HEK293 (cell line): ENCODE data around the gene FERMT3.

ENCODE experiments used
- CTCF ChIA-PET: fragments of 350-600 bp; formaldehyde crosslinking; extraction: SDS; loops from one replicate; lab custom pipeline; 2021; ENCODE audit warnings: antibody characterized with exemption; lab: Yijun Ruan, JAX
- POLR2A ChIA-PET: fragments of 300-600 bp; formaldehyde crosslinking; extraction: SDS; loops from one replicate; lab custom pipeline; 2020; ENCODE audit warnings: antibody characterized with exemption, inconsistent platforms; lab: Yijun Ruan, JAX
- H3K27ac ChIP-seq: fragments of 200-500 bp; sonication (Bioruptor generic); 2 replicates; pipeline ENCODE4 v1.5.1; 2014; ENCODE audit warnings: low read depth, low read length, control low read depth, inconsistent platforms; ENCODE audit errors: extremely low read depth
- H3K36me3 ChIP-seq, 2 experiments: fragments of 200-500 bp in 1 of 2; sonication (Bioruptor generic) in 1 of 2; 1 replicate in 1 of 2; 2 replicates in 1 of 2; pipeline ENCODE4 v1.5.1; 2014 to 2017; ENCODE audit warnings: inconsistent platforms in 2 of 2, low read length in 2 of 2; ENCODE audit not compliant: control insufficient read depth in 2 of 2, insufficient read depth in 1 of 2
- H3K4me1 ChIP-seq: fragments of 200-500 bp; sonication (Bioruptor generic); 2 replicates; pipeline ENCODE4 v1.5.1; 2014; ENCODE audit warnings: mild to moderate bottlenecking, low read length, inconsistent platforms; ENCODE audit not compliant: control insufficient read depth, insufficient read depth
- H3K4me3 ChIP-seq: 2 replicates; pipeline ENCODE4 v1.5.1; 2011; ENCODE audit warnings: low read depth, mild to moderate bottlenecking, control low read depth, low read length, moderate library complexity
- H3K9me3 ChIP-seq: fragments of 200-500 bp; sonication (Bioruptor generic); 2 replicates; pipeline ENCODE4 v1.5.1; 2014; ENCODE audit warnings: low read depth, low read length, inconsistent platforms; ENCODE audit not compliant: control insufficient read depth, insufficient read depth
- KLF8 ChIP-seq: fragments of 450-650 bp; formaldehyde crosslinking; IDR thresholded peaks from 2 replicates; pipeline ENCODE4 v1.5.1; 2016; ENCODE audit warnings: missing biosample characterization, missing genetic modification characterization
- OVOL3 ChIP-seq: fragments of 450-650 bp; formaldehyde crosslinking; IDR thresholded peaks from 2 replicates; pipeline ENCODE4 v1.5.1; 2016; ENCODE audit warnings: missing biosample characterization, missing genetic modification characterization
- PRDM1 ChIP-seq: fragments of 450-650 bp; formaldehyde crosslinking; IDR thresholded peaks from 2 replicates; pipeline ENCODE4; 2016; ENCODE audit warnings: missing biosample characterization, missing genetic modification characterization
- YY2 ChIP-seq: fragments of 450-650 bp; formaldehyde crosslinking; IDR thresholded peaks from 2 replicates; pipeline ENCODE4 v1.5.1; 2016; ENCODE audit warnings: missing biosample characterization, missing genetic modification characterization
- ZBTB48 ChIP-seq: fragments of 450-650 bp; formaldehyde crosslinking; IDR thresholded peaks from 2 replicates; pipeline ENCODE4 v1.5.1; 2016; ENCODE audit warnings: missing biosample characterization, missing genetic modification characterization
- ZBTB7A ChIP-seq: fragments of 450-650 bp; formaldehyde crosslinking; IDR thresholded peaks from 2 replicates; pipeline ENCODE4 v1.5.1; 2016; ENCODE audit warnings: low read depth, missing biosample characterization, missing genetic modification characterization
- ZFP3 ChIP-seq: fragments of 450-650 bp; formaldehyde crosslinking; IDR thresholded peaks from 2 replicates; pipeline ENCODE4 v1.5.1; 2016; ENCODE audit warnings: low read depth, missing biosample characterization, missing genetic modification characterization
- ZNF112 ChIP-seq: fragments of 450-650 bp; formaldehyde crosslinking; IDR thresholded peaks from 2 replicates; pipeline ENCODE4 v1.5.0; 2017; ENCODE audit warnings: missing biosample characterization, missing genetic modification characterization
- ZNF121 ChIP-seq: fragments of 450-650 bp; formaldehyde crosslinking; IDR thresholded peaks from 2 replicates; pipeline ENCODE4 v1.5.1; 2016; ENCODE audit warnings: missing biosample characterization, missing genetic modification characterization
- ZNF175 ChIP-seq: fragments of 450-650 bp; formaldehyde crosslinking; IDR thresholded peaks from 2 replicates; pipeline ENCODE4 v1.5.1; 2016; ENCODE audit warnings: missing biosample characterization, missing genetic modification characterization
- ZNF202 ChIP-seq: fragments of 450-650 bp; formaldehyde crosslinking; IDR thresholded peaks from 2 replicates; pipeline ENCODE4 v1.5.1; 2016; ENCODE audit warnings: missing biosample characterization, missing genetic modification characterization, borderline replicate concordance
- ZNF292 ChIP-seq: fragments of 450-650 bp; formaldehyde crosslinking; IDR thresholded peaks from 2 replicates; pipeline ENCODE4 v1.5.1; 2016; ENCODE audit warnings: low read depth, missing biosample characterization, missing genetic modification characterization, borderline replicate concordance
- ZNF394 ChIP-seq: fragments of 450-650 bp; formaldehyde crosslinking; IDR thresholded peaks from 2 replicates; pipeline ENCODE4 v1.5.1; 2016; ENCODE audit warnings: missing biosample characterization, missing genetic modification characterization, mild to moderate bottlenecking, moderate library complexity, borderline replicate concordance
- ZNF48 ChIP-seq: fragments of 450-650 bp; formaldehyde crosslinking; IDR thresholded peaks from 2 replicates; pipeline ENCODE4 v1.5.1; 2016; ENCODE audit warnings: missing biosample characterization, missing genetic modification characterization
- ZNF629 ChIP-seq: fragments of 450-650 bp; formaldehyde crosslinking; IDR thresholded peaks from 2 replicates; pipeline ENCODE4 v1.5.1; 2017; ENCODE audit warnings: missing biosample characterization, missing genetic modification characterization
- TF ChIP-seq, protein P1 (sequence below): fragments of 450-650 bp; formaldehyde crosslinking; conservative IDR thresholded peaks from 2 replicates; pipeline ENCODE4 v1.5.1; 2016; ENCODE audit warnings: low read depth, missing biosample characterization, missing genetic modification characterization
- TF ChIP-seq, protein P2 (sequence below): fragments of 450-650 bp; formaldehyde crosslinking; IDR thresholded peaks from 2 replicates; pipeline ENCODE4 v1.5.1; 2016; ENCODE audit warnings: missing biosample characterization, missing genetic modification characterization
- TF ChIP-seq, protein P3 (sequence below): fragments of 450-650 bp; formaldehyde crosslinking; IDR thresholded peaks from 2 replicates; pipeline ENCODE4 v1.5.1; 2017; ENCODE audit warnings: missing biosample characterization, mild to moderate bottlenecking, missing genetic modification characterization, moderate library complexity
- TF ChIP-seq, protein P4 (sequence below): fragments of 450-650 bp; formaldehyde crosslinking; IDR thresholded peaks from 2 replicates; pipeline ENCODE4 v1.5.1; 2016; ENCODE audit warnings: missing biosample characterization, missing genetic modification characterization

The FERMT3 gene

DNA sequence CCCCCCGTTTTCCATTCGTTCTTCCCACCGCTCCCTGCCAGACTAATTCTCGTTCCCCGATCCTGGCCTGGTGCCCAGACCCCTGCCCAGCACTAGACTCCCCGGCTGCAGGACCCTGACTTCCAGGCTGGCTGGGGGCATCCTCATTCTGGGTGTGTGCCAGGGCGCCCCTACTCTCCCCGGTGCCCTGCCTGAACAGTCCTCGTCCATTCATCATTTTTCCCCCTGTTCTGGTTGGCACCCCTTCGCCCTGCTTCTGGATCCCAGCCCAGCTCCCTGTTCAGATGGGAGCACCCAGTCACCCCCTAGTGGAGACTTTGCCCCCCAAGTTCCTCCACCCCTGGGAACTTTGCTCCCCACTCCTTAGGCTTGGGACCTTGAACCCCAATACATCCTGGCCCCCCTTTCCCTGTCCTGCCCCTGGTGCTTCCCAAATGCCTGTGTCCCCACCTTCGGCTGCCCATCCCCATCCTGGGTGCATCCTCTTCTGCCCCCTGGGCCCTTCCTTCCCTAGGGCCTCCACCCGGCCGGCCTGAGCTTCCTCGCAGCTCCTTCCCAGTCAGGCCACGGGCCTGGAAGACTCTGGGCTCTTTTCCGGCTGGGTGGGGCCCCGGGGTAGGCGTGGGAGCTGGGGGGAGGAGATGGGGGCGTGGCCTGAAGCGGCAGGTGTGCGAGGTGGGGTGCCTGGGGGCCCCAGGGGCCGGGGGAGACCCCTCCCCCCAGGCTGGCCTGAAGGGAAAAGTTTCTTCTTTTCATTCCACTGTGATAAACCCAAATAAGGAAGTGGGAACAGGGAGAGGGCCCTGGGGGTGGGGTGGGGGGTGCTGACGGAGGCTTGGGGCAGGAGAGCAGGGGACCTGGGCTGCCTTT lies 45.7 kb downstream of the FERMT3 start (continued):
- TF ChIP-seq, protein P1, sequence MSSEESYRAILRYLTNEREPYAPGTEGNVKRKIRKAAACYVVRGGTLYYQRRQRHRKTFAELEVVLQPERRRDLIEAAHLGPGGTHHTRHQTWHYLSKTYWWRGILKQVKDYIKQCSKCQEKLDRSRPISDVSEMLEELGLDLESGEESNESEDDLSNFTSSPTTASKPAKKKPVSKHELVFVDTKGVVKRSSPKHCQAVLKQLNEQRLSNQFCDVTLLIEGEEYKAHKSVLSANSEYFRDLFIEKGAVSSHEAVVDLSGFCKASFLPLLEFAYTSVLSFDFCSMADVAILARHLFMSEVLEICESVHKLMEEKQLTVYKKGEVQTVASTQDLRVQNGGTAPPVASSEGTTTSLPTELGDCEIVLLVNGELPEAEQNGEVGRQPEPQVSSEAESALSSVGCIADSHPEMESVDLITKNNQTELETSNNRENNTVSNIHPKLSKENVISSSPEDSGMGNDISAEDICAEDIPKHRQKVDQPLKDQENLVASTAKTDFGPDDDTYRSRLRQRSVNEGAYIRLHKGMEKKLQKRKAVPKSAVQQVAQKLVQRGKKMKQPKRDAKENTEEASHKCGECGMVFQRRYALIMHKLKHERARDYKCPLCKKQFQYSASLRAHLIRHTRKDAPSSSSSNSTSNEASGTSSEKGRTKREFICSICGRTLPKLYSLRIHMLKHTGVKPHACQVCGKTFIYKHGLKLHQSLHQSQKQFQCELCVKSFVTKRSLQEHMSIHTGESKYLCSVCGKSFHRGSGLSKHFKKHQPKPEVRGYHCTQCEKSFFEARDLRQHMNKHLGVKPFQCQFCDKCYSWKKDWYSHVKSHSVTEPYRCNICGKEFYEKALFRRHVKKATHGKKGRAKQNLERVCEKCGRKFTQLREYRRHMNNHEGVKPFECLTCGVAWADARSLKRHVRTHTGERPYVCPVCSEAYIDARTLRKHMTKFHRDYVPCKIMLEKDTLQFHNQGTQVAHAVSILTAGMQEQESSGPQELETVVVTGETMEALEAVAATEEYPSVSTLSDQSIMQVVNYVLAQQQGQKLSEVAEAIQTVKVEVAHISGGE (tag by site-specific recombination), result 0 out of 2 replicates have a peak, but pooled peaks have one; percentile 13
- no peak for TF ChIP-seq ZNF48 (tag by site-specific recombination)
- no peak for TF ChIP-seq ZNF394 (tag by site-specific recombination)
- TF ChIP-seq, protein P2, sequence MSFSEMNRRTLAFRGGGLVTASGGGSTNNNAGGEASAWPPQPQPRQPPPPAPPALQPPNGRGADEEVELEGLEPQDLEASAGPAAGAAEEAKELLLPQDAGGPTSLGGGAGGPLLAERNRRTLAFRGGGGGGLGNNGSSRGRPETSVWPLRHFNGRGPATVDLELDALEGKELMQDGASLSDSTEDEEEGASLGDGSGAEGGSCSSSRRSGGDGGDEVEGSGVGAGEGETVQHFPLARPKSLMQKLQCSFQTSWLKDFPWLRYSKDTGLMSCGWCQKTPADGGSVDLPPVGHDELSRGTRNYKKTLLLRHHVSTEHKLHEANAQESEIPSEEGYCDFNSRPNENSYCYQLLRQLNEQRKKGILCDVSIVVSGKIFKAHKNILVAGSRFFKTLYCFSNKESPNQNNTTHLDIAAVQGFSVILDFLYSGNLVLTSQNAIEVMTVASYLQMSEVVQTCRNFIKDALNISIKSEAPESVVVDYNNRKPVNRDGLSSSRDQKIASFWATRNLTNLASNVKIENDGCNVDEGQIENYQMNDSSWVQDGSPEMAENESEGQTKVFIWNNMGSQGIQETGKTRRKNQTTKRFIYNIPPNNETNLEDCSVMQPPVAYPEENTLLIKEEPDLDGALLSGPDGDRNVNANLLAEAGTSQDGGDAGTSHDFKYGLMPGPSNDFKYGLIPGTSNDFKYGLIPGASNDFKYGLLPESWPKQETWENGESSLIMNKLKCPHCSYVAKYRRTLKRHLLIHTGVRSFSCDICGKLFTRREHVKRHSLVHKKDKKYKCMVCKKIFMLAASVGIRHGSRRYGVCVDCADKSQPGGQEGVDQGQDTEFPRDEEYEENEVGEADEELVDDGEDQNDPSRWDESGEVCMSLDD (tag by site-specific recombination), result peak; percentile 95
- TF ChIP-seq ZBTB48 (tag by site-specific recombination), result no peak; the same call in 1 of the 2 replicates
- peak; percentile 17; the same call in 1 of the 2 replicates for TF ChIP-seq ZBTB7A
- TF ChIP-seq ZNF175 (tag by site-specific recombination), result no peak

GRCh38 chr11:64253043-64253442 lies 46.5 kb downstream of the FERMT3 start:
- no peak overlapping the region for H3K27ac ChIP-seq

GRCh38 chr11:64253481-64253880 lies 47.0 kb downstream of the FERMT3 start:
- no peak for TF ChIP-seq OVOL3 (tag by site-specific recombination)
- TF ChIP-seq YY2 (tag by site-specific recombination), result no peak
- TF ChIP-seq ZFP3 (tag by site-specific recombination), result no peak
- no peak for TF ChIP-seq ZNF202 (tag by site-specific recombination)
- TF ChIP-seq, protein P3, sequence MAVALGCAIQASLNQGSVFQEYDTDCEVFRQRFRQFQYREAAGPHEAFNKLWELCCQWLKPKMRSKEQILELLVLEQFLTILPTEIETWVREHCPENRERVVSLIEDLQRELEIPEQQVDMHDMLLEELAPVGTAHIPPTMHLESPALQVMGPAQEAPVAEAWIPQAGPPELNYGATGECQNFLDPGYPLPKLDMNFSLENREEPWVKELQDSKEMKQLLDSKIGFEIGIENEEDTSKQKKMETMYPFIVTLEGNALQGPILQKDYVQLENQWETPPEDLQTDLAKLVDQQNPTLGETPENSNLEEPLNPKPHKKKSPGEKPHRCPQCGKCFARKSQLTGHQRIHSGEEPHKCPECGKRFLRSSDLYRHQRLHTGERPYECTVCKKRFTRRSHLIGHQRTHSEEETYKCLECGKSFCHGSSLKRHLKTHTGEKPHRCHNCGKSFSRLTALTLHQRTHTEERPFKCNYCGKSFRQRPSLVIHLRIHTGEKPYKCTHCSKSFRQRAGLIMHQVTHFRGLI (tag by site-specific recombination), result no peak
- TF ChIP-seq, protein P4, sequence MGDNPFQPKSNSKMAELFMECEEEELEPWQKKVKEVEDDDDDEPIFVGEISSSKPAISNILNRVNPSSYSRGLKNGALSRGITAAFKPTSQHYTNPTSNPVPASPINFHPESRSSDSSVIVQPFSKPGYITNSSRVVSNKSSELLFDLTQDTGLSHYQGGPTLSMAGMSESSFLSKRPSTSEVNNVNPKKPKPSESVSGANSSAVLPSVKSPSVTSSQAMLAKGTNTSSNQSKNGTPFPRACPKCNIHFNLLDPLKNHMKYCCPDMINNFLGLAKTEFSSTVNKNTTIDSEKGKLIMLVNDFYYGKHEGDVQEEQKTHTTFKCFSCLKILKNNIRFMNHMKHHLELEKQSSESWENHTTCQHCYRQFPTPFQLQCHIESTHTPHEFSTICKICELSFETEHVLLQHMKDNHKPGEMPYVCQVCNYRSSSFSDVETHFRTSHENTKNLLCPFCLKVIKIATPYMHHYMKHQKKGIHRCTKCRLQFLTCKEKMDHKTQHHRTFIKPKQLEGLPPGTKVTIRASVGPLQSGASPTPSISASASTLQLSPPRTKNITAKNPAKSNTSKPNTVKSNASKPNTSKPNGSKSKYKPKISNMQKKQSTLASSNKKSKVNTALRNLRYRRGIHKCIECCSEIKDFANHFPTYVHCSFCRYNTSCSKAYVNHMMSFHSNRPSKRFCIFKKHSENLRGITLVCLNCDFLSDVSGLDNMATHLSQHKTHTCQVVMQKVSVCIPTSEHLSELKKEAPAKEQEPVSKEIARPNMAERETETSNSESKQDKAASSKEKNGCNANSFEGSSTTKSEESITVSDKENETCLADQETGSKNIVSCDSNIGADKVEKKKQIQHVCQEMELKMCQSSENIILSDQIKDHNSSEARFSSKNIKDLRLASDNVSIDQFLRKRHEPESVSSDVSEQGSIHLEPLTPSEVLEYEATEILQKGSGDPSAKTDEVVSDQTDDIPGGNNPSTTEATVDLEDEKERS (tag by site-specific recombination), result no peak
- TF ChIP-seq ZNF112 (tag by site-specific recombination), result no peak
- TF ChIP-seq ZNF121 (tag by site-specific recombination), result no peak
- no peak for TF ChIP-seq PRDM1 (tag by site-specific recombination)
- TF ChIP-seq ZNF292 (tag by site-specific recombination), result no peak
- TF ChIP-seq, all 188 proteins: peak for 0
- Histone ChIP-seq H3K4me1 (peaks cover 10% of the 10 kb centered on the region), H3K36me3 (peaks cover 0 to 33% of the 10 kb centered on the region in 2 experiments; a peak in 2 of 3 replicates), H3K4me3 (no peak overlapping the region), H3K9me3 (no peaks in the 10 kb centered on the region), H3K27ac (no peak overlapping the region)
- POLR2A ChIA-PET, result interaction anchor here (1.0 to 1.6 kb wide), 3 partner anchors 12 to 68 kb away, joined by 3 to 4 read pairs (median 3); partner anchors contain the start of genes FKBP2 and STIP1
- CTCF ChIA-PET, result no interaction called here

More at GRCh38 chr11:64253043-64253442, 46.5 kb downstream of the FERMT3 start:
- TF ChIP-seq KLF8 (tag by site-specific recombination) (peak; percentile 39; the same call in 1 of the 2 replicates), ZNF629 (tag by site-specific recombination) (no peak)
- H3K36me3 ChIP-seq, result peaks cover 0 to 28% of the 10 kb centered on the region in 2 experiments; a peak in 2 of 3 replicates
- POLR2A ChIA-PET, result interaction anchor here (0.5 to 4.2 kb wide), 8 partner anchors 10 to 68 kb away, joined by 3 to 52 read pairs (median 4); partner anchors contain the start of genes FKBP2 and STIP1
- H3K4me3 ChIP-seq, result no peak overlapping the region
- H3K4me1 ChIP-seq, result peaks cover 10% of the 10 kb centered on the region
- CTCF ChIA-PET, result interaction anchor here (3.6 kb wide), 1 partner anchor 50 kb away, joined by 48 read pairs; the partner anchor contains the start of gene CATSPERZ
- H3K9me3 ChIP-seq, result no peaks in the 10 kb centered on the region
